ENCODE data around the gene POP4. TPM values are rescaled to one million over a fixed set of nuclear protein-coding genes. Genes with fewer than 3 reads are reported as not detected.

POP4 gene
- total RNA-seq, 1 donor from 2014 or later: 26.8 TPM

GRCh38 chr19:29573486-29573885 lies 32.6 kb upstream of the POP4 start:
- H3K4me3 ChIP-seq: no peak overlapping the region
- TF ChIP-seq, protein P1, sequence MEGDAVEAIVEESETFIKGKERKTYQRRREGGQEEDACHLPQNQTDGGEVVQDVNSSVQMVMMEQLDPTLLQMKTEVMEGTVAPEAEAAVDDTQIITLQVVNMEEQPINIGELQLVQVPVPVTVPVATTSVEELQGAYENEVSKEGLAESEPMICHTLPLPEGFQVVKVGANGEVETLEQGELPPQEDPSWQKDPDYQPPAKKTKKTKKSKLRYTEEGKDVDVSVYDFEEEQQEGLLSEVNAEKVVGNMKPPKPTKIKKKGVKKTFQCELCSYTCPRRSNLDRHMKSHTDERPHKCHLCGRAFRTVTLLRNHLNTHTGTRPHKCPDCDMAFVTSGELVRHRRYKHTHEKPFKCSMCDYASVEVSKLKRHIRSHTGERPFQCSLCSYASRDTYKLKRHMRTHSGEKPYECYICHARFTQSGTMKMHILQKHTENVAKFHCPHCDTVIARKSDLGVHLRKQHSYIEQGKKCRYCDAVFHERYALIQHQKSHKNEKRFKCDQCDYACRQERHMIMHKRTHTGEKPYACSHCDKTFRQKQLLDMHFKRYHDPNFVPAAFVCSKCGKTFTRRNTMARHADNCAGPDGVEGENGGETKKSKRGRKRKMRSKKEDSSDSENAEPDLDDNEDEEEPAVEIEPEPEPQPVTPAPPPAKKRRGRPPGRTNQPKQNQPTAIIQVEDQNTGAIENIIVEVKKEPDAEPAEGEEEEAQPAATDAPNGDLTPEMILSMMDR (IDR thresholded peaks at IDR 0.05): no peak
- no peak overlapping the region for H3K27ac ChIP-seq
- no peaks in the 10 kb centered on the region for H3K27me3 ChIP-seq
- no peaks in the 10 kb centered on the region for H3K4me1 ChIP-seq
- no peak for DNase-seq (ENCODE audit: low spot score in 2 of 2)
- H3K9me3 ChIP-seq: no peaks in the 10 kb centered on the region
- no peaks in the 10 kb centered on the region for H3K36me3 ChIP-seq
- intact Hi-C loops (cut with DNase I): no loop called here

GRCh38 chr19:29574510-29574909 lies 31.6 kb upstream of the POP4 start:
- intact Hi-C loops (cut with DNase I): no loop called here
- no peaks in the 10 kb centered on the region for H3K4me1 ChIP-seq
- no peak overlapping the region for H3K27ac ChIP-seq
- H3K27me3 ChIP-seq: no peaks in the 10 kb centered on the region
- TF ChIP-seq, protein P1 (IDR thresholded peaks at IDR 0.05): no peak
- no peaks in the 10 kb centered on the region for H3K9me3 ChIP-seq
- H3K4me3 ChIP-seq: no peak overlapping the region
- no peak for DNase-seq (ENCODE audit: low spot score in 2 of 2)
- H3K36me3 ChIP-seq: no peaks in the 10 kb centered on the region

DNA sequence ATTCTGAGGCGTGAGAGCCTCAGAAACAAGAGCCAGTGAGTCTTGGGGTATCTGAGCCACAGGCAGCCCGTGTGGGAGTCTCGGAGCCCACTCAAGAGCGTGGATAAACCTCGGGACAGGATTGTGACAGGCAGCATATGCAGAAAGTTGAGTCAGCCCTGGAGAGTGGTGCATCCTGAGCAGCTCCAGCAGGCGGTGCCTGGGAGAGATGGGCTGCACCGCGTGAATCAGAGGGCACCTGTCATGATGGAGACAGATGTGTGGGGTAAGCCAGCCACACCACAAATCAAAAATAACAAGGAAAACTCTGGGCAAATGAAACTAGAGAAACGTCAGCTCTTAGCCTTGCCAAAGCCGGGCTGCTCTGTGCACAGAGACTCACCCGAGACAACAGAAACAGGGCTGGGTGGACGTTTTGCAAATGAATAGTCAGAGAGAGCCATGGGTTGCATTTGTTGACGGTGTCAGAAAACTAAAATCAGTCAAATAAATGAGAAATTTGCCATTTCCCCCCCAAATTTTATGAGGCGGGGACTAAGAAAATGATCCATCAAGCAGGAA lies 30.0 kb upstream of the POP4 start:
- Histone ChIP-seq H3K27me3 (no peaks in the 10 kb centered on the region), H3K9me3 (no peaks in the 10 kb centered on the region), H3K4me3 (no peak overlapping the region), H3K36me3 (no peaks in the 10 kb centered on the region), H3K4me1 (no peaks in the 10 kb centered on the region), H3K27ac (no peak overlapping the region)
- TF ChIP-seq, protein P1 (IDR thresholded peaks at IDR 0.05): no peak
- DNase-seq (ENCODE audit: low spot score in 2 of 2): no peak
- intact Hi-C loops (cut with DNase I): no loop called here

GRCh38 chr19:29576761-29577648 lies 29.1 kb upstream of the POP4 start:
- H3K4me3 ChIP-seq: no peak overlapping the region
- H3K9me3 ChIP-seq: no peaks in the 10 kb centered on the region
- no peaks in the 10 kb centered on the region for H3K27me3 ChIP-seq
- no peaks in the 10 kb centered on the region for H3K36me3 ChIP-seq
- no peak overlapping the region for H3K27ac ChIP-seq
- H3K4me1 ChIP-seq: no peaks in the 10 kb centered on the region
- no peak for DNase-seq (ENCODE audit: low spot score in 2 of 2)
- TF ChIP-seq, protein P1 (IDR thresholded peaks at IDR 0.05): no peak
- intact Hi-C loops (cut with DNase I): no loop called here

DNA sequence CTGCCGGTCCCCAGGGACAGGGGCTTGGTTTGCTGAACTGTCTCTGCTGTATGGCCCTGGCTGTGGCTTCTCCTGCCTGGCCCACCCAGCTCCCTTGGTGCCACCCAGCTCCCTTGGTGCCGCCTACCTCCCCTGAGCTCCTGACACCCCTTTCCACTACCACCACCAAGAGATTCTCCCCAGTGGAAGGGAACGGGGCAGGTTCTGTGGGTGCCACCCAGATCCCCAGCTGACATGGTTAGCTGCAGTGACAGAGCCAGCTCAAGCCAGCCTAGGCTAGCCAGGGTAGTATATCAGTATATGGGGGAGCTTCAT lies 28.5 kb upstream of the POP4 start:
- DNase-seq (ENCODE audit: low spot score in 2 of 2): no peak
- TF ChIP-seq, protein P1 (IDR thresholded peaks at IDR 0.05): no peak
- Histone ChIP-seq H3K36me3 (no peaks in the 10 kb centered on the region), H3K4me3 (no peak overlapping the region), H3K4me1 (no peaks in the 10 kb centered on the region), H3K27ac (no peak overlapping the region), H3K27me3 (no peaks in the 10 kb centered on the region), H3K9me3 (no peaks in the 10 kb centered on the region)
- intact Hi-C loops (cut with DNase I): no loop called here

All from ascending aorta (tissue), 2 donors.